D721Med (cell line): ENCODE data around the gene RPF1.
"Not testable (repeated sequence)": the region's sequence is repeated elsewhere in the genome, so short reads cannot be mapped to it uniquely, and the experiment has no call there.

ENCODE experiments used
- DNase-seq: peaks from one replicate; pipeline ENCODE4 v3.0.0; 2011; ENCODE audit warnings: low spot score; ENCODE audit not compliant: insufficient read length
- FAIRE-seq: peaks from 2 replicates; lab custom pipeline; 2011; peaks lifted over from hg19 to GRCh38; lab: Jason Lieb, UNC
- CTCF ChIP-seq: IDR thresholded peaks from 2 replicates; pipeline ENCODE4 v1.5.1; 2012; ENCODE audit warnings: mild to moderate bottlenecking, control low read depth; ENCODE audit not compliant: insufficient read depth; ENCODE audit errors: missing control alignments

The RPF1 gene

GRCh38 chr1:84436876-84437655 lies 42.0 kb upstream of the RPF1 start:
- FAIRE-seq (no peak), DNase-seq (no peak)
- TF ChIP-seq CTCF: no peak

- TF ChIP-seq CTCF: peak; percentile 64
- DNase-seq (peak; percentile 26), FAIRE-seq (peak; percentile 85)
These were observed 36.8 kb upstream of the RPF1 start for GRCh38 chr1:84442256-84442655.

DNA sequence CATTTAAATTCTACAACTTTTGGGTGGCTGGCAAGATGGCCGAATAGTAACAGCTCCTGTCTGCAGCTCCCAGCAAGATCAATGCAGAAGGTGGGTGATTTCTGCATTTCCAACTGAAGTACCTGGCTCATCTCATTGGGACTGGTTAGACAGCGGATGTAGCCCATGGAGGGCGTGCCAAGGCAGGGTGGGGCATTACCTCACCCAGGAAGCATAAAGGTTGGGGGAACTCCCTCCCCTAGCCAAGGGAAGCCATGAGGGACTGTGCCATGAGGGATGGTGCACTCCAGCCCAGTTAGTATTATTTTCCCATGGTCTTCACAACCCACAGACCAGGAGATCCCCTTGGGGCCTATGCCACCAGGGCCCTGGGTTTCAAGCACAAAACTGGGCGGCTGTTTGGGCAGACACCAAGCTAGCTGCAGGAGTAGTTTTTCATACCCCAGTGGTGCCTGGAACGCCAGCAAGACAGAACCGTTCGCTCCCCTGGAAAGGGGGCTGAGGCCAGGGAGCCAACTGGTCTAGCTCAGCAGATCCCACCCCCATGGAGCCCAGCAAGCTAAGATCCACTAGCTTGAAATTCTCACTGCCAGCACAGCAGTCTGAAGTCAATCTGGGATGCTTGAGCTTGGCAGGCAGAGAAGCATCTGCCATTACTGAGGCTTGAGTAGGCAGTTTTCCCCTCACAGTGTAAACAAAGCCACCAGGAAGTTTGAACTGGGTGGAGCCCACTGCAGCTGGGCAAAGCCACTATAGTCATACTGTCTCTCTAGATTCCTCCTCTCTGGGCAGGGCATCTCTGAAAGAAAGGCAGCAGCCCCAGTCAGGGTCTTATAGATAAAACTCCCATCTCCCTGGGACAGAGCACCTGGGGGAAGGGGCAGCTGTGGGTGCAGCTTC lies 36.1 kb upstream of the RPF1 start:
- FAIRE-seq: not testable (repeated sequence)

GRCh38 chr1:84448704-84449103 lies 30.4 kb upstream of the RPF1 start:
- not testable (repeated sequence) for DNase-seq, FAIRE-seq

More for the DNA sequence above, 36.1 kb upstream of the RPF1 start:
- DNase-seq: not testable (repeated sequence)

- FAIRE-seq (no peak), DNase-seq (no peak)
- no peak for TF ChIP-seq CTCF
These were observed 28.2 kb upstream of the RPF1 start for GRCh38 chr1:84450910-84451309.

DNA sequence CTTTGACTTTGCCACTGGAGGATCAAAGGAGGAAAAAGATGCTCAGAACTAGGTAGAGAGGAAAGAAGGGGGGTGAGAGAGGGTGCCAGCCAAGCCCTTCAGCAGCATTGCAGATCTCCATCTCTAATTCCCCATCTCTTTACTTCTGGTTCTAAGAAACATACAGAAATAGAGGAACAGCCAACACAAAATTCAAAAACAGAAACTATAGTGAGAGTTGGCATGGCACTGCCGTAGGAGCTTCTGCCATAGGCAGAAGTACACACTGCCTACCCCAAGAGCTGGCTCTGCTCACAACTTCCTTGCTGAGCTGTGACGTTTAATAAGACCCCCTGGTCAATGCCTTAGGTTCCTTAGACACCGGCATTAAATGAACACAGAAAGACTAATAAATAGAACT lies 26.6 kb upstream of the RPF1 start:
- TF ChIP-seq CTCF: no peak
- FAIRE-seq (no peak), DNase-seq (no peak)

- no peak for FAIRE-seq
- DNase-seq: no peak
- no peak for TF ChIP-seq CTCF
These were observed 16.9 kb upstream of the RPF1 start for GRCh38 chr1:84462118-84462517.

DNA sequence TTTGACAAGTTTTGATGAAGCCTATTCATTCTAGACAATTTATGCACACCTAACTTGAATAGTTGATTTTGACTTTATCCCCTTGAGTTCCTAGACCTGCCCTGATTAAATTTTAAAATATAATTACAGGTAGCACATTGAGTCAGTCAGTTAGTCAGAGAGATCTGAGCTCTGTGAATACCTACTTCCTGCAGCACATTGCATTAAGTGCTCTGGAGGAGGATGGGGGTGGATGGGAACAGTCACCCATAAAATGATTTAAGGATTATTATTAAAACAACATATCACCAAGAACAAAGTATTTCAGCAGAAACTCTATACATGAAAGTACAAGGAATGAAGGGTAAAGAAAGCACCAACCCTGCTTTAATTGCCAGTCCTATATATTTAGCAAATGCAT lies 11.8 kb upstream of the RPF1 start:
- no peak for TF ChIP-seq CTCF
- FAIRE-seq: no peak
- DNase-seq: no peak
